GM03348 (cell line): ENCODE results near the gene GART.

ENCODE experiments used
- DNase-seq: peaks from one replicate; pipeline ENCODE4 v3.0.0; 2012; ENCODE audit warnings: low spot score

Gene GART

GRCh38 chr21:33552999-33553598, 11.2 kb upstream of the GART start:
- DNase-seq: no peak

GRCh38 chr21:33552093-33552998, 10.4 kb upstream of the GART start:
- no peak for DNase-seq

GRCh38 chr21:33551664-33552063, 9.7 kb upstream of the GART start:
- no peak for DNase-seq

GRCh38 chr21:33550772-33551660, 9.1 kb upstream of the GART start:
- no peak for DNase-seq

GRCh38 chr21:33549848-33550771, 8.2 kb upstream of the GART start:
- no peak for DNase-seq

- no peak for DNase-seq
Measured at GRCh38 chr21:33546086-33546485, 4.2 kb upstream of the GART start.

- DNase-seq: no peak
Measured at GRCh38 chr21:33544451-33545195, 2.7 kb upstream of the GART start.

GRCh38 chr21:33543505-33544129, 1.7 kb upstream of the GART start:
- DNase-seq: no peak

GRCh38 chr21:33542640-33543504, 955 bp upstream of the GART start, which contains the start of gene SON:
TSS of gene SON (plus strand) at chr21:33543038. CDS start at chr21:33543093, 55 bp downstream.
- DNase-seq: peak; percentile 99

- peak; percentile 18 for DNase-seq
Measured at GRCh38 chr21:33541105-33541711, 709 bp downstream of the GART start.

- DNase-seq: no peak
Measured at GRCh38 chr21:33540711-33541104, 1.2 kb downstream of the GART start.

- peak; percentile 29 for DNase-seq
Measured at GRCh38 chr21:33539616-33540015, 2.3 kb downstream of the GART start.

GRCh38 chr21:33537212-33537611, 4.7 kb downstream of the GART start:
- DNase-seq: no peak

- DNase-seq: no peak
Measured at GRCh38 chr21:33531007-33531406, 10.9 kb downstream of the GART start.

GRCh38 chr21:33522953-33523349, 19.0 kb downstream of the GART start:
- no peak for DNase-seq

GRCh38 chr21:33522297-33522952, 19.5 kb downstream of the GART start:
- no peak for DNase-seq

- DNase-seq: no peak
Measured at GRCh38 chr21:33518899-33519298, 23.0 kb downstream of the GART start.

GRCh38 chr21:33514229-33514628, 27.7 kb downstream of the GART start:
- DNase-seq: peak; percentile 42
